Activated T-cell treated with anti-CD3 and anti-CD28 coated beads for 4 hours (primary cell): ENCODE data around the gene PI16.
"Not testable (repeated sequence)": the region's sequence is repeated elsewhere in the genome, so short reads cannot be mapped to it uniquely, and the experiment has no call there.

ENCODE experiments used
- DNase-seq: peaks from one replicate; pipeline ENCODE4 v3.0.0-alpha.2; 2020

Gene PI16

GRCh38 chr6:36977470-36977941 lies 23.0 kb downstream of the PI16 start:
- no peak for DNase-seq

DNA sequence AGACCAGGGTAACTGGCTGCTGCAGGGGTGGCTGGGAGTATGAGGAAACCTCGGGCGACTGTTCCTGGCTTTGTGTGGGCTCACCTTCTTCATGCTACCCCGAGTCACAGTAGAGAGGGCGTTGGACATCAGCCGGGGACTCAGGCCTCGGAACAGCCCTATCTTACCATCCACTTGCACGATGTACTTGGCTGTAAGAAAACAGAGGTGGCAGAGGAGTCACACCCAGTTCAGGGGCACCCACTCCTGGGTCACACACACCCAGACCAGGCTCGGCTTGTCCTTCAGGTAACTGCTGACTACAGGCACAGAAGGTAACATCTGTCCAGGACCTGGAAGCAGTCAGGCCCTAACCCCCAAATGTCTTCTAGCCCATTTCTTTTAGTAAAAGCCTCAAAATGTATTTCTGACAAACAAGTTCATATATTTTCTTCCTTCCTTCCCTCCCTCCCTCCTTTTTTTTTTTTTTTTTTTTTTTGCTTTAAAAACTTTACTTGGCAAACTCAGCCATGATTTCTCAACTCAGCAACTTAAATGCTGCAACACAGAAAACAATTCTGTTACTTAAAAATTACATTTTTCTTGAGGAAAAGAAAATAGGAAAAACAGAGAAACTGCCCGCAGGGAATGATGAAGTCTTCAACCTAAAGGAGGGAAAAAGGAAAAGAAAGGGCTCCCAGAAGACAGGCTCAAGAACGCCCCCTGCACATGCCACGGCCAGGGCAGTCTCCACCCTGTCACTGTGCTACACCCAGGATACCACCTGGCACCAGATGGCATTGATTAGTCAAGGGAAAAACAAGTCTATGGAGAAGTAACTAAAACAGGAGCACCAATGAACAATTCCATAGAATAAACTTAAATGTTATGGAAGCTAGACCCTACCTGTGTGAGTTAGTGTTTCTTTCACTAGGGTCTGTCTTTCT lies 24.1 kb downstream of the PI16 start:
- no peak for DNase-seq

GRCh38 chr6:36979347-36979742 lies 24.8 kb downstream of the PI16 start:
- no peak for DNase-seq

DNA sequence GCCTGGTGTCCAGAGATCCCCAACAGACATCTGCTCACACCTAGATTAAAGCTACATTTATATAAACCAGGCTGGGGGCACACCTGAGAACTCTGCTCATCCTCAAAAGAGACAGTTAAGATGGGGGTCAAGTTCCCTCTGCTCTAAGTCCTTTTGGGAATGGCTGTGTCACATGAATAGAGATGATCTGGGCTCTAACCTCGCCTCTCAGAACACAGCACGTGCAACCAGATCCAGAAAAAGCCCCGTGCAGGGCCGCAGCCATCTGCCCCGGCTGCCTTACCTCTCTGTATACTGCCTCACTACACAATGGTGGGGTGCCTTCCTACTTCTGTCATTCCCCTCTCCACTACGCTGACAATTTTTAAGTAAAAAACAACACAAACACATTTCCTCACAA lies 25.6 kb downstream of the PI16 start:
- no peak for DNase-seq

GRCh38 chr6:36980876-36981619 lies 26.5 kb downstream of the PI16 start:
- no peak for DNase-seq

DNA sequence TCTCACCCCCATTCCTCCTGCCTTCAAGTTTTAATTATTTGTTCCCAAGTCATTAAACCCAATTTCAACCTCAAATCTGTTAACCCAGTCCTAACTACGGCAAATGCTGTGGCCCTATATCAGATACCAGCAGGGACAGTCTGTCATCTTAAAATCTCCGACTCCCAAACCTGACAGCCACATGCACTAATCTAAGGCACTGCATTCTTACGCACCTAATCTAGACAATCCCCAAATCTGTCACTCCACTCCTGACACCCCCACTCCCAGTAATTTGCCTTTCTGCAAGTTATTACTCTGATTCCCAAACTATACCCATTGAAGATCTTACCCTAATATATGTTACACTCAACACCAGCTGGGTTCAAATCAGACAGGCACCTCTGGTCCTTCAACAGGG lies 29.0 kb downstream of the PI16 start:
- no peak for DNase-seq

GRCh38 chr6:36984581-36985416 lies 30.3 kb downstream of the PI16 start:
- peak; percentile 34 for DNase-seq

DNA sequence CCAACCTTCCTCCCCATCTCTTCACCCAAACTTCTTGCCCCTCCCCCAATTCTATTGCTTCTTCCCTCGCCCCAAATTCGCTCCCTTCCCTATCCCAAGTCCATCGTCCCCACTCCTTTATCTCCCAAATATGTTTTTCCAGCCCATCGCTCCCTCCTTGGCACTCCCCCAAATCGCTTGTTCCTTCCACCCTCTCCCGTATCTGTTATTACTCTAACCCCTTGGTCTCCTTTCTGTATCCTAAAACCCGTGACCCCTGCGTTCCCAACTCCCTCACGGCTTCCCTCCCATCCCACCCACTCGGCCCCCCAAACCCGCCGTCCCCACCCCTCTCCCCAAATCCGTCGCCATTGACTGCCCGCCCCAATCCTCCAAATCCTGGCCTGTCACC lies 30.9 kb downstream of the PI16 start:
- DNase-seq = no peak

- DNase-seq = peak; percentile 79
These were observed 31.5 kb downstream of the PI16 start, which contains the start of gene MTCH1 for GRCh38 chr6:36985808-36986703. Gene MTCH1, minus strand, starts transcription at chr6:36986196. Its CDS starts 23 bp downstream, at chr6:36986173.

DNA sequence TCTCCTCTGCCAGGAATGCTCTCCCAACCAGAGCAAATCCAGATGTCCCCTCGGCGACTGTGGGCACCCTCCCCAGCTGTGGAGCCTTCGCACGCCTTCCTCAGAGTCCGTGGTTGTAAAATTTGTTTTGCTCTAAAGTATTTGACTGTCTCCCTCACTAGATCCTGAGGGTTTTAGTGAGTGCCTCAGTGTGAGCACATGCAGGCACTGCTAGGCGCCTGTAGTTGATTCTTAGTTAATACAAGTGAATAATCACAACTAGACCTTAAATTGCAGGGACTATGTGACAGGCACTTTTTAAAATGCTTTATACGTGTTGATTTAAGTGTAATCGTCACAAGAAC lies 32.1 kb downstream of the PI16 start:
- no peak for DNase-seq

DNA sequence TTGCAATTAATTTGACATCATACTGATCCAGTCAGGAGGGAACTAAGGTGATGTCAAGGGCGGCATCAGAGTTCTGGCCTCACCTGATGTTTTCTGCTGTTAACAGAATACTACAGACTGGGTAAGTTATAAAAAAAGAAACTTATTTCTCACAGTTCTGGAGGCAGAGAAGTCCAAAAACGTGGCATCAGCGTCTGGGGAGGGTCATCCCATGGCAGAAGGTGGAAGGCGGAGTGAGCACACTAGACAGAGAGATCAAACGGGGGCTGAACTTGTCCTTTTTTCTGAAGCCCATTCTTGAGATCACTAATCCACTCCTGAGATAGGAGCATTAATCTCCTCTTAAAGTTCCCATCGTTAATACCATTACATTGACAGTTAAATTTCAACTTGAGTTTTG lies 34.7 kb downstream of the PI16 start:
- no peak for DNase-seq

DNA sequence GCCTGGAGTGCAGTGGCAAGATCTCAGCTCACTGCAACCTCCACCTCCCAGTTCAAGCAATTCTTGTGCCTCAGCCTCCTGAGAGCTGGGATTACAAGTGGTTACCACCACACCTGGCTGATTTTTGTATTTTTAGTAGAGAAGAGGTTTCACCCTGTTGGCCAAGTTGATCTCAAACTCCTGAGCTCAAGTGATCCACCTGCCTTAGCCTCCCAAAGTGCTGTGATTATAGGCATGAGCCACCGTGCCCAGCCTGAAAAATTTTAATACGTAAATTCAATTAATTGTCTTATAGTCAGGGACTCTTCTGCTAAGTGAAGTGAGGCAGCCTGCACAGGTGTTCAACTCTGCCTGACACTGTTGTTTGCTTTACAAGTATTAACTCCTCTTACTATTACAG lies 35.9 kb downstream of the PI16 start:
- not testable (repeated sequence) for DNase-seq

GRCh38 chr6:36997811-36998722 lies 43.5 kb downstream of the PI16 start:
- no peak for DNase-seq

DNA sequence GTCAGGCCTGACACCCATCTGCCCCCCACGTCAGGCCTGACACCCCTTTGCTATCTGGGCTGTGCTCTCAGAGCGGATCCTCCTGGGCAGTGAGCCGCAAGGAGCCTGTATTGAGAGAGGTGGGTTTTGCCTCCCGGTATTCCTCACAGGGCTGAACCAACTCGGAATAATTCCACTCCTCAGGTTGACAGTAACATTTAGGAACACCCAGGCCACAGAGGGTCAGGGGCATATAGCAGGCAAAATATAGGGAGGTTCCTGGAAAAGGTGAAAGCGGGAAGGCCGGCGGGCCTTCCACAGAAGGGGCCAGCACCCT lies 44.1 kb downstream of the PI16 start:
- DNase-seq = no peak

DNA sequence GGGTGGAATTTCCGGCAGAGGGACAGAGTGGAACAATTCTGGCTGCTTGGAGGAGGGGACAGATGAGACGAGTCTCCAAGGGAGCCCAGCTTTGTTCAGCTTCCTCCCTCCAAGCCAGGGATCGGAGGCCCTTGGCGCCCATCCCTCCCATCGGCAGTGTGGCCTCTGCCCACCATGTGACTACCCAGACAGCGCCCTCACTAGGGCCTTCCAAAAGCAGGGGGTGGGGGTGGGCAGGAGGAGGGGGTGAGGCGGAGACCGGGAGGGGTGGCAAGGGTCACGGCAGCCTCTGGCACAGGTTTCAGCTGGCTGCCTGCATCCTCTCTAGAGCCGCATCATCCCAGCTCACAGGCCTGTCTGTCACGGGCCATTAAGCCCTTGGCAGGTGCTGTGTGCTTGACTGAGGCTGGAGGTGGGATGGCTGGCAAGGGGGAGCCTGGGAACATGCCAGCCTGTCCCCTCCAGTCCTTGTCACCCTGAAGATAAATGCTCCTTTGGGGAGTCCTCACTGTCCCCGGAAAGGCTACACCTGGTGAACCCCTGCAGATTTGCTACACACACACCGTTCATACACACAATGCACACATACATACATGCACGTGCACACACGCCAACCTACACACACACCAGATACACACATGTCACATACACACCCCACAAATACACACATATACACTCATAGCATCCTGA lies 44.7 kb downstream of the PI16 start:
- DNase-seq = no peak

- no peak for DNase-seq
These were observed 45.2 kb downstream of the PI16 start for GRCh38 chr6:36999751-37000125.

- DNase-seq = no peak
These were observed 49.8 kb downstream of the PI16 start for GRCh38 chr6:37004044-37004980.

- DNase-seq = no peak
These were observed 50.7 kb downstream of the PI16 start, which contains the start of gene FGD2 for GRCh38 chr6:37005061-37005810. Gene FGD2, plus strand, starts transcription at chr6:37005655. Its CDS starts 163 bp downstream, at chr6:37005818.
